ENCODE results near the gene AVPI1. TPM values are rescaled to one million over a fixed set of nuclear protein-coding genes. Genes with fewer than 3 reads are reported as not detected.

AVPI1 gene
- total RNA-seq, 1 experiment from 2014 or later = 6.5 TPM

- Mint-ChIP-seq H3K4me3 (no peak overlapping the region), H3K9me3 (no peaks in the 10 kb centered on the region; a peak in 2 of 5 replicates), H3K36me3 (ENCODE audit: insufficient read depth in 1 of 3, low read depth in 3 of 3) (peaks cover 17 to 31% (median 29%) of the 10 kb centered on the region in 3 experiments; a peak in 6 of 7 replicates), H3K27ac (no peak overlapping the region), H3K4me1 (peaks cover 39 to 43% of the 10 kb centered on the region in 2 experiments), H3K27me3 (ENCODE audit: low read depth) (no peaks in the 10 kb centered on the region)
- no peak overlapping the region for H3T11ph ChIP-seq (ENCODE audit: low read length)
- H3K4ac ChIP-seq (ENCODE audit: low read depth, low read length) = no peak overlapping the region
- H2BK15ac ChIP-seq (ENCODE audit: low read depth, low read length) = no peak overlapping the region
- no peak overlapping the region for H3K4me2 ChIP-seq (ENCODE audit: insufficient read depth, insufficient read length, low read length)
- H3K9me3 ChIP-seq (ENCODE audit: control insufficient read depth, low read depth, low read length) = no peaks in the 10 kb centered on the region
- H2AFZ ChIP-seq (ENCODE audit: low read length) = no peak overlapping the region
- H3K56ac ChIP-seq (ENCODE audit: insufficient read length, low read depth, low read length) = no peak overlapping the region
- peaks cover 9% of the 10 kb centered on the region; the same call in 1 of the 2 replicates for H3K79me2 ChIP-seq (ENCODE audit: insufficient read depth, low read length)
- H4K91ac ChIP-seq (ENCODE audit: insufficient read length, low read depth, low read length) = no peak overlapping the region
- no peak overlapping the region for H3K18ac ChIP-seq (ENCODE audit: insufficient read length, low read depth, low read length)
- no peak overlapping the region for H3K23ac ChIP-seq (ENCODE audit: insufficient read length, low read depth, low read length)
- no peaks in the 10 kb centered on the region for H4K20me1 ChIP-seq (ENCODE audit: control insufficient read depth, insufficient read depth, insufficient read length)
- no peak overlapping the region for H3K27ac ChIP-seq (ENCODE audit: insufficient read length, low read depth, low read length)
- H3K79me1 ChIP-seq (ENCODE audit: insufficient read depth, low read depth, low read length, poor library complexity, severe bottlenecking) = peaks cover 4% of the 10 kb centered on the region
- no peak for DNase-seq
- no peak overlapping the region for H2BK12ac ChIP-seq (ENCODE audit: insufficient read length, low read depth, low read length)
- H3K14ac ChIP-seq (ENCODE audit: insufficient read depth, low read length) = no peak overlapping the region
- H4K8ac ChIP-seq (replicated peaks; ENCODE audit: insufficient read length, low read depth, low read length) = no peak overlapping the region
- no peak overlapping the region for H2BK120ac ChIP-seq (ENCODE audit: low read depth, low read length, poor library complexity, severe bottlenecking)
- peaks cover 10% of the 10 kb centered on the region for H3K4me1 ChIP-seq (ENCODE audit: insufficient read depth, low read length)
- no peak overlapping the region for H2BK5ac ChIP-seq (ENCODE audit: insufficient read length, low read length)
- TF ChIP-seq CTCF (conservative IDR thresholded peaks at IDR 0.05) = no peak
- peaks cover 14% of the 10 kb centered on the region for H3K23me2 ChIP-seq (ENCODE audit: insufficient read length, low read depth, low read length, poor library complexity, severe bottlenecking)
- H3K27me3 ChIP-seq (ENCODE audit: insufficient read depth, low read length) = no peaks in the 10 kb centered on the region
- no peak overlapping the region for H3K9ac ChIP-seq (ENCODE audit: extremely low read depth, insufficient read length, low read length)
- H2AK5ac ChIP-seq (ENCODE audit: insufficient read length, low read length) = no peak overlapping the region
- no peak overlapping the region for H2BK20ac ChIP-seq (ENCODE audit: low read depth, low read length, poor library complexity, severe bottlenecking)
- no peak overlapping the region for H4K5ac ChIP-seq (ENCODE audit: insufficient read length, low read depth, low read length)
- no CpG with 5 or more reads among the region's 4 CpGs for WGBS (ENCODE audit: extremely low coverage, insufficient read length, low lambda C conversion rate)
These were observed 42.1 kb downstream of the AVPI1 start for GRCh38 chr10:97644936-97645335.

Data from H9 (cell line).